Measurements from ENCODE around the gene SLC29A3.

SLC29A3 gene

GRCh38 chr10:71312811-71313789, 6.0 kb upstream of the SLC29A3 start:
- DNase-seq (ENCODE audit: low spot score): no peak
- TF ChIP-seq CTCF (IDR thresholded peaks at IDR 0.05; ENCODE audit: borderline replicate concordance, control extremely low read depth, extremely low read depth, insufficient read depth, missing control alignments): no peak
- in situ Hi-C loops (cut with MboI; ENCODE audit: low sequenced_read_pairs, unreplicated experiment): loop anchor here (5.0 to 10.0 kb wide), 2 partner anchors 259 to 392 kb away; no protein-coding TSS in a partner anchor

GRCh38 chr10:71314028-71314693, 4.9 kb upstream of the SLC29A3 start:
- in situ Hi-C loops (cut with MboI; ENCODE audit: low sequenced_read_pairs, unreplicated experiment): loop anchor here (5.0 to 10.0 kb wide), 2 partner anchors 258 to 391 kb away; no protein-coding TSS in a partner anchor
- peak; percentile 86 for DNase-seq (ENCODE audit: low spot score)
- TF ChIP-seq CTCF (IDR thresholded peaks at IDR 0.05; ENCODE audit: borderline replicate concordance, control extremely low read depth, extremely low read depth, insufficient read depth, missing control alignments): peak; percentile 76

- no peak for TF ChIP-seq CTCF (IDR thresholded peaks at IDR 0.05; ENCODE audit: borderline replicate concordance, control extremely low read depth, extremely low read depth, insufficient read depth, missing control alignments)
- in situ Hi-C loops (cut with MboI; ENCODE audit: low sequenced_read_pairs, unreplicated experiment): loop anchor here (5.0 to 10.0 kb wide), 2 partner anchors 258 to 390 kb away; no protein-coding TSS in a partner anchor
These were observed 4.3 kb upstream of the SLC29A3 start for GRCh38 chr10:71314694-71315225.

GRCh38 chr10:71316056-71316785, 2.8 kb upstream of the SLC29A3 start:
- no peak for DNase-seq (ENCODE audit: low spot score)
- in situ Hi-C loops (cut with MboI; ENCODE audit: low sequenced_read_pairs, unreplicated experiment): loop anchor here (10.0 kb wide), 1 partner anchor 389 kb away; no protein-coding TSS in a partner anchor
- no peak for TF ChIP-seq CTCF (IDR thresholded peaks at IDR 0.05; ENCODE audit: borderline replicate concordance, control extremely low read depth, extremely low read depth, insufficient read depth, missing control alignments)

More at GRCh38 chr10:71314694-71315225, 4.3 kb upstream of the SLC29A3 start:
- no peak for DNase-seq (ENCODE audit: low spot score)

- in situ Hi-C loops (cut with MboI; ENCODE audit: low sequenced_read_pairs, unreplicated experiment): loop anchor here (10.0 kb wide), 1 partner anchor 388 kb away; no protein-coding TSS in a partner anchor
- TF ChIP-seq CTCF (IDR thresholded peaks at IDR 0.05; ENCODE audit: borderline replicate concordance, control extremely low read depth, extremely low read depth, insufficient read depth, missing control alignments): no peak
- no peak for DNase-seq (ENCODE audit: low spot score)
These were observed 2.3 kb upstream of the SLC29A3 start for GRCh38 chr10:71316786-71317160.

Data from GM13976 (cell line).